ENCODE measurements around the gene MCU.

DNA sequence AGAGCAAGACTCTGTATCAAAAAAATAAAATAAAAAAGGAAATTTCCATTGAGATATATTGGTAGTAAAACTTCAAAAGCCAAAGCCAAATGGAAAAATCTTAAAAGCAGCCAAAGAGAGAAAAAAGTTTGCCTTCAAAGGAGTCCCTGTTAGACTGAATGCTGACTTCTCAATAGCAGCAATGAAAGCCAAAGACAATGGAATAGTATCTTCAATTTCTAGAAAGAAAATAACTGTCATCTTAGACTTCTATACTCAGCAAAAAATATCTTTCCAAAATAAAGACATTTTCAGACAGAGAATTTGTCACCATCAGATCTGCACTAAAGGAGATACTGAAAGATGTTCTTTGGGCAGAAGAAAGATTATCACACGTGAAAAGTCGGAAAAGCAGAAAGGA, 187.3 kb downstream of the MCU start:
- TF ChIP-seq CTCF (IDR thresholded peaks at IDR 0.05 in 2 of 3, conservative IDR thresholded peaks at IDR 0.05 in 1 of 3; ENCODE audit: borderline replicate concordance in 1 of 3, insufficient read depth in 1 of 3, low read depth in 2 of 3, low read length in 2 of 3) (no peak), SIN3A (IDR thresholded peaks at IDR 0.05; ENCODE audit: low read depth) (no peak), ELF1 (IDR thresholded peaks at IDR 0.05; ENCODE audit: borderline replicate concordance, low read depth) (no peak), REST (IDR thresholded peaks at IDR 0.05; ENCODE audit: low read depth) (no peak), POLR2AphosphoS5 (IDR thresholded peaks at IDR 0.05; ENCODE audit: low read depth, low read length) (no peak), POLR2A (IDR thresholded peaks at IDR 0.05; ENCODE audit: borderline replicate concordance, extremely low read depth, insufficient read depth, insufficient read length) (no peak), EGR1 (IDR thresholded peaks at IDR 0.05; ENCODE audit: low read depth) (no peak), TCF7L2 (IDR thresholded peaks at IDR 0.05; ENCODE audit: borderline replicate concordance, extremely low read depth, insufficient read depth, insufficient read length) (no peak), EZH2phosphoT487 (IDR thresholded peaks at IDR 0.05; ENCODE audit: borderline replicate concordance) (no peak)

Measured in HCT116 (cell line).